ENCODE results near the gene RAD9A. TPM values are rescaled to one million over a fixed set of nuclear protein-coding genes. Genes with fewer than 3 reads are reported as not detected.

RAD9A gene
- total and polyA plus RNA-seq, 2 of the 4 experiments (the other 2 are of a cell fraction): 2.0 to 10.3 TPM

- Histone ChIP-seq H3K4me2 (ENCODE audit: low read depth, low read length) (no peak within 1 kb of the TSS), H3K23ac (ENCODE audit: low read depth, low read length) (no peak within 1 kb of the TSS), H4K20me1 (ENCODE audit: insufficient read depth, low read length) (peaks cover 3% of the 10 kb centered on the region), H2AK9ac (replicated peaks; ENCODE audit: low read depth, low read length, poor library complexity) (no peak within 1 kb of the TSS), H3K4me1 (ENCODE audit: control insufficient read depth, insufficient read depth, low read length) (no peaks in the 10 kb centered on the region), H3K4me3 (ENCODE audit: insufficient read depth, low read depth, low read length) (no peak within 1 kb of the TSS), H4K91ac (ENCODE audit: insufficient read depth, low read depth, low read length) (no peak within 1 kb of the TSS), H3K27ac (ENCODE audit: insufficient read depth, low read length) (no peak within 1 kb of the TSS), H3K18ac (ENCODE audit: low read depth, low read length) (no peak within 1 kb of the TSS), H3K9me3 (ENCODE audit: control insufficient read depth, insufficient read depth, low read length) (no peaks in the 10 kb centered on the region), H2AFZ (replicated peaks; ENCODE audit: low read length, poor library complexity) (peak within 1 kb of the TSS; percentile 7), H3K9ac (ENCODE audit: low read depth, low read length) (no peak within 1 kb of the TSS), H2BK120ac (ENCODE audit: low read depth, low read length) (no peak within 1 kb of the TSS), H4K5ac (ENCODE audit: low read depth, low read length) (no peak within 1 kb of the TSS), H4K8ac (ENCODE audit: low read depth in 2 of 2, low read length in 2 of 2) (no peak within 1 kb of the TSS), H3K27me3 (ENCODE audit: control insufficient read depth, insufficient read depth, low read length) (no peaks in the 10 kb centered on the region), H3K9me1 (ENCODE audit: insufficient read depth, low read length) (peaks cover 5% of the 10 kb centered on the region; the same call in 1 of the 2 replicates), H3K14ac (replicated peaks; ENCODE audit: low read depth, low read length) (no peak within 1 kb of the TSS), H3K56ac (ENCODE audit: extremely low read depth, insufficient read depth, low read length) (no peak within 1 kb of the TSS), H2BK20ac (ENCODE audit: low read depth, low read length) (no peak within 1 kb of the TSS), H2BK5ac (ENCODE audit: low read depth, low read length, poor library complexity, severe bottlenecking) (no peak within 1 kb of the TSS), H3K36me3 (ENCODE audit: control insufficient read depth, insufficient read depth, low read length) (peaks cover 66% of the 10 kb centered on the region), H2AK5ac (ENCODE audit: low read depth, low read length) (no peak within 1 kb of the TSS), H3K79me1 (ENCODE audit: low read depth in 1 of 2, low read length in 2 of 2) (peaks cover 6 to 17% of the 10 kb centered on the region in 2 experiments), H3K4ac (ENCODE audit: low read depth, low read length) (no peak within 1 kb of the TSS), H2BK15ac (ENCODE audit: low read depth, low read length) (no peak within 1 kb of the TSS)
- in situ Hi-C loops (cut with MboI; ENCODE audit: low sequenced_read_pairs) (no loop called here), dilution Hi-C loops (cut with HindIII; ENCODE audit: low sequenced_read_pairs, unreplicated experiment) (no loop called here), intact Hi-C loops (cut with micrococcal nuclease) (no loop called here)
- no peak for DNase-seq
- no TSS peak for BruUV-seq (replicated peaks)
- ATAC-seq (ENCODE audit: low read depth): no peak
- ChIA-PET CTCF (no interaction called here), POLR2A (ENCODE audit: unreplicated experiment) (interaction anchor here (0.5 to 0.6 kb wide), 2 partner anchors 30 to 1366 kb away, joined by 3 to 12 read pairs; no protein-coding TSS in a partner anchor)
- TF ChIP-seq NFE2L2 (IDR thresholded peaks at IDR 0.05; ENCODE audit: low read depth, low read length) (no peak), MXI1 (IDR thresholded peaks at IDR 0.05; ENCODE audit: borderline replicate concordance, low read depth, low read length) (no peak), BHLHE40 (IDR thresholded peaks at IDR 0.05; ENCODE audit: low read depth, low read length) (no peak), CTCF (conservative IDR thresholded peaks at IDR 0.05; ENCODE audit: low read depth, low read length) (no peak), SMC3 (IDR thresholded peaks at IDR 0.05; ENCODE audit: low read depth, low read length) (no peak), RFX5 (IDR thresholded peaks at IDR 0.05; ENCODE audit: low read depth, low read length) (no peak), RCOR1 (IDR thresholded peaks at IDR 0.05; ENCODE audit: insufficient replicate concordance, low read length) (no peak), POLR2A (IDR thresholded peaks at IDR 0.05; ENCODE audit: low read depth, low read length) (no peak), MAZ (IDR thresholded peaks at IDR 0.05; ENCODE audit: borderline replicate concordance, low read depth, low read length) (no peak), RAD21 (IDR thresholded peaks at IDR 0.05; ENCODE audit: low read length) (no peak), CHD1 (IDR thresholded peaks at IDR 0.05; ENCODE audit: low read depth, low read length) (no peak), CEBPB (IDR thresholded peaks at IDR 0.05; ENCODE audit: low read depth, low read length) (no peak), MAFK (IDR thresholded peaks at IDR 0.05; ENCODE audit: low read depth, low read length) (no peak)
- TF ChIP-seq, protein P1, sequence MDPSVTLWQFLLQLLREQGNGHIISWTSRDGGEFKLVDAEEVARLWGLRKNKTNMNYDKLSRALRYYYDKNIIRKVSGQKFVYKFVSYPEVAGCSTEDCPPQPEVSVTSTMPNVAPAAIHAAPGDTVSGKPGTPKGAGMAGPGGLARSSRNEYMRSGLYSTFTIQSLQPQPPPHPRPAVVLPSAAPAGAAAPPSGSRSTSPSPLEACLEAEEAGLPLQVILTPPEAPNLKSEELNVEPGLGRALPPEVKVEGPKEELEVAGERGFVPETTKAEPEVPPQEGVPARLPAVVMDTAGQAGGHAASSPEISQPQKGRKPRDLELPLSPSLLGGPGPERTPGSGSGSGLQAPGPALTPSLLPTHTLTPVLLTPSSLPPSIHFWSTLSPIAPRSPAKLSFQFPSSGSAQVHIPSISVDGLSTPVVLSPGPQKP (IDR thresholded peaks at IDR 0.05; ENCODE audit: borderline replicate concordance, low read depth, low read length): no peak
- TF ChIP-seq, protein P2, sequence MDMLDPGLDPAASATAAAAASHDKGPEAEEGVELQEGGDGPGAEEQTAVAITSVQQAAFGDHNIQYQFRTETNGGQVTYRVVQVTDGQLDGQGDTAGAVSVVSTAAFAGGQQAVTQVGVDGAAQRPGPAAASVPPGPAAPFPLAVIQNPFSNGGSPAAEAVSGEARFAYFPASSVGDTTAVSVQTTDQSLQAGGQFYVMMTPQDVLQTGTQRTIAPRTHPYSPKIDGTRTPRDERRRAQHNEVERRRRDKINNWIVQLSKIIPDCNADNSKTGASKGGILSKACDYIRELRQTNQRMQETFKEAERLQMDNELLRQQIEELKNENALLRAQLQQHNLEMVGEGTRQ (IDR thresholded peaks at IDR 0.05; ENCODE audit: low read depth, low read length): no peak
- WGBS, 2 experiments (ENCODE audit: extremely low coverage in 2 of 2, insufficient read length in 1 of 2): 90% methylated on average over 5 of the region's 26 CpGs; no CpG with 5 or more reads in 1 of the 2 experiments
Observed at GRCh38 chr11:67437082-67437808, 45.5 kb downstream of the RAD9A start, which contains the start of gene PTPRCAP. Gene PTPRCAP (minus strand): TSS chr11:67437682. CDS start chr11:67437619, 63 bp downstream.
